ENCODE measurements around the gene CEP72. TPM values are rescaled to one million over a fixed set of nuclear protein-coding genes. Genes with fewer than 3 reads are reported as not detected.

CEP72 gene
- total and polyA plus RNA-seq, 2 of the 13 experiments (the other 11 are each of a cell fraction or from before 2014, with no cell fraction given) = 3.4 to 9.4 TPM

- TF ChIP-seq ZNF230 (CRISPR knock-in tag; IDR thresholded peaks at IDR 0.05) (no peak), TRAFD1 (CRISPR knock-in tag; IDR thresholded peaks at IDR 0.05; ENCODE audit: borderline replicate concordance) (no peak), MED8 (CRISPR knock-in tag; IDR thresholded peaks at IDR 0.05; ENCODE audit: insufficient replicate concordance) (no peak), ZBTB21 (CRISPR knock-in tag; IDR thresholded peaks at IDR 0.05) (no peak), SPEN (CRISPR knock-in tag; IDR thresholded peaks at IDR 0.05; ENCODE audit: low read depth) (no peak), SRY (CRISPR knock-in tag; IDR thresholded peaks at IDR 0.05) (no peak), CENPBD1 (CRISPR knock-in tag; IDR thresholded peaks at IDR 0.05; ENCODE audit: borderline replicate concordance, low read depth) (no peak)
- WGBS (ENCODE audit: low lambda C conversion rate) = 98% methylated on average over 15 of the region's 15 CpGs
- Histone ChIP-seq H4K20me1 (ENCODE audit: insufficient read depth, low read length) (no peaks in the 10 kb centered on the region), H3K36me3 (replicated peaks in 1 of 2; ENCODE audit: control insufficient read depth in 1 of 2, insufficient read depth in 2 of 2, low read length in 2 of 2) (peaks cover 10 to 51% of the 10 kb centered on the region in 2 experiments; a peak in 4 of 5 replicates), H3K9ac (ENCODE audit: insufficient read depth, low read depth, low read length) (no peak overlapping the region), H3K27me3 (ENCODE audit: control insufficient read depth in 1 of 2, insufficient read depth in 2 of 2, low read length in 2 of 2) (no peaks in the 10 kb centered on the region), H3K79me2 (ENCODE audit: insufficient read depth, low read length) (no peaks in the 10 kb centered on the region), H3K27ac (ENCODE audit: extremely low read length, insufficient read depth, low read length) (no peak overlapping the region), H3K4me1 (ENCODE audit: insufficient read depth, low read length) (0 out of 2 replicates have a peak, but pooled peaks cover 10% of the 10 kb centered on the region), H3K4me3 (replicated peaks in 1 of 3; ENCODE audit: insufficient read depth in 1 of 3, low read depth in 2 of 3, low read length in 3 of 3) (no peak overlapping the region), H3K9me3 (ENCODE audit: low read length) (no peaks in the 10 kb centered on the region), H3K4me2 (ENCODE audit: low read depth, low read length) (no peak overlapping the region), H2AFZ (ENCODE audit: low read length) (no peak overlapping the region)
- POLR2A ChIA-PET = no interaction called here
- DNase-seq (ENCODE audit: low spot score) (no peak), ATAC-seq (no peak), FAIRE-seq (no peak)
- CTCF ChIA-PET (ENCODE audit: low intra/inter-chr PET ratio, low total read pairs) = no interaction called here
- intact Hi-C loops (cut with micrococcal nuclease; ENCODE audit: unreplicated experiment) = no loop called here
- in situ Hi-C loops (cut with HindIII; ENCODE audit: extremely low pct_ligation_motif_present, low pct_unique_long_range_greater_than_20kb) = no loop called here
- no TSS peak for BruUV-seq (replicated peaks)
Observed at GRCh38 chr5:644971-645370, 32.8 kb downstream of the CEP72 start.

Data from HepG2 (cell line).